Uterus (tissue), 4 donors: ENCODE results near the gene ADRA2B. TPM values are rescaled to one million over a fixed set of nuclear protein-coding genes. Genes with fewer than 3 reads are reported as not detected.

Source experiments
- DNase-seq, 2 donors: peaks; one replicate each; pipeline ENCODE4 v3.0.0-alpha.2; 2019 to 2020
- H3K27ac ChIP-seq, 2 donors: fragments of 200-600 bp; sonication (generic); 1 replicate in 1 of 2; 2 replicates in 1 of 2; pipeline ENCODE4 v1.5.1; 2016 to 2018
- H3K27me3 ChIP-seq, 2 donors: fragments of 200-600 bp; sonication (generic); one replicate each; pipeline ENCODE4 v1.5.1; 2018 to 2019; ENCODE audit warnings: control low read depth in 1 of 2
- H3K36me3 ChIP-seq, 2 donors: fragments of 200-600 bp; sonication (generic); one replicate each; pipeline ENCODE4 v1.5.1; 2019; ENCODE audit warnings: control low read depth in 1 of 2
- H3K4me1 ChIP-seq, 2 donors: fragments of 200-600 bp; sonication (generic); one replicate each; pipeline ENCODE4 v1.5.1; 2018 to 2019; ENCODE audit warnings: control low read depth in 1 of 2
- H3K4me3 ChIP-seq, 2 donors: fragments of 200-600 bp; sonication (generic); 1 replicate in 1 of 2; 2 replicates in 1 of 2; pipeline ENCODE4 v1.5.1; 2018 to 2019; ENCODE audit warnings: mild to moderate bottlenecking in 1 of 2
- H3K9me3 ChIP-seq, 2 donors: fragments of 200-600 bp; sonication (generic); one replicate each; pipeline ENCODE4 v1.5.1; 2019; ENCODE audit warnings: control low read depth in 1 of 2
- POLR2A ChIP-seq, 2 donors: fragments of 450-650 bp; IDR thresholded peaks; one replicate each; pipeline ENCODE4 v1.6.1; 2016; ENCODE audit warnings: antibody characterized with exemption in 2 of 2, mild to moderate bottlenecking in 1 of 2, moderate library complexity in 1 of 2
- intact Hi-C: fragments of 100-400 bp; cut with DNase I; formaldehyde crosslinking; loops from one replicate; pipeline ENCODE4 v1.15.1; 2023; ENCODE audit warnings: low total_unique reads
- total RNA-seq, 4 donors: library from RNA; depleted of rRNA in 3 of 4; stranded (reverse); fragments of >200 nt in 3 of 4; gene quantifications; one replicate each; pipeline versions ENCODE4 v1.1.0 to v1.2.4, GENCODE V29; 2014 to 2023
- TF ChIP-seq, protein P1 (sequence below), 4 experiments: fragments of 200-600 bp in 2 of 4; fragments of 450-650 bp in 2 of 4; sonication (generic) in 2 of 4; IDR thresholded peaks; one replicate each; pipeline ENCODE4 v1.5.1; 2016 to 2019; ENCODE audit warnings: antibody characterized with exemption in 4 of 4, mild to moderate bottlenecking in 2 of 4, moderate library complexity in 1 of 4
- donor health status: DM: yes; HTN: yes; CAD: no.

The ADRA2B gene
- total RNA-seq, 4 donors from 2014 or later = 0.51 to 5.4 (median 2.6) TPM; not detected in 1

DNA sequence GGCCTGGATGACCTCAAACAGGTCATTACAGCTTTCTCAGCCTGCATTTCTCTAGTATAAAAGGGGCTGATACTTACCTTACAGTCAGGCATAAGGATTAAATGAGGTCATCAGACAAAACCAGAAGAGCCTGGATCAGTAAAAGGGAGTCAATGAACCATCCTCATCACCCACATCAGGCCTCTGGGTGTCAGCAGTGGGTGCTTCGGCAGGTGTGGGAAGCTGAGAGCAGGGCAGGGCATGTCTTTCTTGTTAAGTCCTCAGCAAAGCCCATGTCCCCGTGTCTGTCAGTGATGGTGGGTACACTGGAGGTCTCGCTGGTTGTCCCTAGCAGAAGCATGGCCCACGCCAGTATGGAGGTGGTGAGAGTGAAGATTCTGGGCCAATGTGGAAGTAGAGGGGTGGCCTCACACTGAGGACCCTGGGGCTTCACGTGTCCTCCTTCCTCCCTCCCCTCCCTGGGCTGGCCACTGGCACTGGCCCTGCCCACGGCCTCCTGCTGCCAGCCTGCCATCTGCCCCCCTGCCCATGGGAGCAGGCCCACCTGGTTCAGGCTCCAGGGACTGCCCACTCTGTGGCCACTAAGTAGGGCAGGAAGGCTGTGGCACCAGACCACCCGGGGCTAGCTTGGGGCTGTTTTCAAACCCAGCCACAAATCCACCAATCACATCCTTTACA, 4.4 kb downstream of the ADRA2B start:
- Histone ChIP-seq H3K9me3 (no peaks in the 10 kb centered on the region), H3K4me3 (no peak overlapping the region), H3K4me1 (peaks cover 0 to 8% of the 10 kb centered on the region in 2 donors), H3K36me3 (no peaks in the 10 kb centered on the region), H3K27me3 (peaks cover 0 to 12% of the 10 kb centered on the region in 2 donors), H3K27ac (no peak overlapping the region)
- intact Hi-C loops = no loop called here
- DNase-seq = no peak
- TF ChIP-seq, protein P1, sequence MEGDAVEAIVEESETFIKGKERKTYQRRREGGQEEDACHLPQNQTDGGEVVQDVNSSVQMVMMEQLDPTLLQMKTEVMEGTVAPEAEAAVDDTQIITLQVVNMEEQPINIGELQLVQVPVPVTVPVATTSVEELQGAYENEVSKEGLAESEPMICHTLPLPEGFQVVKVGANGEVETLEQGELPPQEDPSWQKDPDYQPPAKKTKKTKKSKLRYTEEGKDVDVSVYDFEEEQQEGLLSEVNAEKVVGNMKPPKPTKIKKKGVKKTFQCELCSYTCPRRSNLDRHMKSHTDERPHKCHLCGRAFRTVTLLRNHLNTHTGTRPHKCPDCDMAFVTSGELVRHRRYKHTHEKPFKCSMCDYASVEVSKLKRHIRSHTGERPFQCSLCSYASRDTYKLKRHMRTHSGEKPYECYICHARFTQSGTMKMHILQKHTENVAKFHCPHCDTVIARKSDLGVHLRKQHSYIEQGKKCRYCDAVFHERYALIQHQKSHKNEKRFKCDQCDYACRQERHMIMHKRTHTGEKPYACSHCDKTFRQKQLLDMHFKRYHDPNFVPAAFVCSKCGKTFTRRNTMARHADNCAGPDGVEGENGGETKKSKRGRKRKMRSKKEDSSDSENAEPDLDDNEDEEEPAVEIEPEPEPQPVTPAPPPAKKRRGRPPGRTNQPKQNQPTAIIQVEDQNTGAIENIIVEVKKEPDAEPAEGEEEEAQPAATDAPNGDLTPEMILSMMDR (IDR thresholded peaks at IDR 0.05) = no peak
- TF ChIP-seq POLR2A (IDR thresholded peaks at IDR 0.05) = no peak

DNA sequence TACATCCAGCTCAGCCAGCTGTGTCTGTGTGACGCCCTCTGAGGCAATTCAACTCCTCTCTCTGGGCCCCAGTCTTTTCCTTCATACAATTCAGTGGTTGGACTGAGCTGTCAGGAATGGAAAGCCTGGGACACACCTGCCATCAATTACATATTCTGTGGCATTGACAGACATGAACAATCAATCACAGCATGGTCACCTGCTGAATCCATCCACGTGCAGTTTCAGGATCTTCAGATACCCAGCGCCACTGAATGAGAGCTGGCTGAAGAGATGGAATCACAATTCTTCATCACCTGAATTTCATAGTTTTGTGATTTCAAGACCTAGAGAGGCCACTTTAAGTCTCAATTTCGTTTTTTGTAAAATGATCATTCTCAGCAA, 5.1 kb downstream of the ADRA2B start:
- no peak for DNase-seq
- no peak overlapping the region for H3K27ac ChIP-seq
- H3K36me3 ChIP-seq = no peaks in the 10 kb centered on the region
- H3K4me3 ChIP-seq = no peak overlapping the region
- no peaks in the 10 kb centered on the region for H3K9me3 ChIP-seq
- H3K4me1 ChIP-seq = peaks cover 0 to 4% of the 10 kb centered on the region in 2 donors
- TF ChIP-seq, protein P1 (IDR thresholded peaks at IDR 0.05) = no peak
- TF ChIP-seq POLR2A (IDR thresholded peaks at IDR 0.05) = no peak
- peaks cover 0 to 6% of the 10 kb centered on the region in 2 donors for H3K27me3 ChIP-seq
- intact Hi-C loops = no loop called here

DNA sequence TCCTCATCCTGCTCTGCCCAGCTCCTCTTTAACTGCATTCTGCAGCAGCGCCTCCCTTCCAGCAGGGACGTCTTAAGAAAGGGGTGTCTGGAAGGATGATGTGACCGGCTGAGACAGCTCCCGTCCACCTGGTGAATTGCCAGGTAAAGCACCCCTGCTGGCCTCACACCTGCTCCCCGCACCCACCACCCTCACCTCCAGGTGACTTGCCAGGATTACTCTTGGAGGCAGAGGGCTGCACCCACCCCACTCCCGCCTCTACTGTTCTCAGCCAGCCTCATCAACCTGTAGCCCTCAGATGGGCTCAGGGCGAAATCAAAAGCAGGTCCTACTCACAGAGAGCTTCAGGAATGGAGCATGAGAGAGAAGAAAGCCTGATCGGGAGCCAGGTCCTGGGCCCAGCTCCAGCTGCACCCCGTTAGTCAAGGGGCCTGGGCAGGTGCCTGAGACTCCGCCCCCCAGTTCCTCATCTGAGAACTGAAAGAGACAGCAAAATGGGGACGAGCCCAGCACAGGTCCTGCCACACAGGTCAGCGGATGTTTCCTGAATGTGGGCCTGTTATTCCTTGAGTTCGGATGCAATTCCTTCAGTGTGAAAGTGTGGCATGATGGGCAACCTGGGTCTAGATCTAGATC, 5.6 kb downstream of the ADRA2B start:
- no peaks in the 10 kb centered on the region for H3K4me1 ChIP-seq
- no peak overlapping the region for H3K27ac ChIP-seq
- peaks cover 0 to 4% of the 10 kb centered on the region in 2 donors for H3K27me3 ChIP-seq
- TF ChIP-seq, protein P1 (IDR thresholded peaks at IDR 0.05) = no peak
- no peak for TF ChIP-seq POLR2A (IDR thresholded peaks at IDR 0.05)
- no peak for DNase-seq
- intact Hi-C loops = no loop called here
- H3K4me3 ChIP-seq = no peak overlapping the region
- no peaks in the 10 kb centered on the region for H3K9me3 ChIP-seq
- no peaks in the 10 kb centered on the region for H3K36me3 ChIP-seq

DNA sequence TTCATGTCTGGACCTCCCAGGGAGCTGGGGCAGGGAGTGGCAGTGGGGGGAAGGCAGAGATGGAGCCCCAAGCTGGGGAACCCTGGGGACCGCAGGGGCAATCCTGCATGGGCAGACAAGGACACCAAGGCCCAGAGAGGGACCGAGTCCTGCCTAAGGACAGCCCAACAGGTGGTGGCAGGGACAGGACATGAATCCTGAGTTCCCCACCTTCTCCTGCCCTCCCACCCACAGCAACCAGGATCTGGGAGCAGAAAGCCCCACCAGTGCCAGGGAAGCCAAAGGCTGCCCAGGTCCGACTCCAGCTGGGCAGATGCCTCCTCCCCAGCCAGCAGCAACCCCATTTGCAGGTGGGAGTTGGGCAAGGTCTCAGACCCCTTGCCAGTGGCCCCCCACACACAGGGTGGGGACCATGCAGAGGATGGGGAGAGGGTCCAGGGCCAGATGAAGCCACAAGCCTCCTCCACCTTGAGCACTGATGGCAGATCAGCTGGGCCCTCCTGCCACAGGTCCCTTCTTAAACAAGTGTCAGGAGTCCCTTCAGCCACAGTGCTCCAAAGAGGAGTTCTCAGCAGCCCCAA, 6.3 kb downstream of the ADRA2B start:
- H3K4me1 ChIP-seq = no peaks in the 10 kb centered on the region
- intact Hi-C loops = no loop called here
- H3K4me3 ChIP-seq = no peak overlapping the region
- H3K36me3 ChIP-seq = no peaks in the 10 kb centered on the region
- peaks cover 0 to 4% of the 10 kb centered on the region in 2 donors for H3K9me3 ChIP-seq
- no peak for DNase-seq
- TF ChIP-seq, protein P1 (IDR thresholded peaks at IDR 0.05) = no peak
- no peak for TF ChIP-seq POLR2A (IDR thresholded peaks at IDR 0.05)
- H3K27ac ChIP-seq = peak overlapping the region in 1 of 2 donors; percentile 41
- no peaks in the 10 kb centered on the region for H3K27me3 ChIP-seq

DNA sequence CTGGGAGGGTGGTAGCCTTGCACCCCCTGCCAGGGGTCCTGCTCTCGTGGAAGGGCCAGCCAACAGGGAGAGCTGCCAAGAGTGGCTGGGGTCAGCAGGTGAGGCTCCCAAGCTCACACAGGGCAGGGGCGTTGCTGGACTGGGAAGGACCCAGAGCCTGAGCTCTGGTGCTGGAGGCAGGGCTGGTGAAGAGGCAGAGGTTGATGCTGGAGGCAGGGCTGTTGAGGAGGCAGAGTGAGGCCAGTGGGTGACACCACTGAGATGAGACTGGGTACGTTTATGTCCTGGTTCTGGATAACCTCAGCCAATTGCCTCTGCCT, 7.0 kb downstream of the ADRA2B start:
- H3K27me3 ChIP-seq = no peaks in the 10 kb centered on the region
- intact Hi-C loops = no loop called here
- peak overlapping the region in 1 of 2 donors; percentile 41 for H3K27ac ChIP-seq
- no peak for DNase-seq
- H3K4me1 ChIP-seq = no peaks in the 10 kb centered on the region
- no peak overlapping the region for H3K4me3 ChIP-seq
- peaks cover 0 to 4% of the 10 kb centered on the region in 2 donors for H3K9me3 ChIP-seq
- H3K36me3 ChIP-seq = no peaks in the 10 kb centered on the region
- no peak for TF ChIP-seq POLR2A (IDR thresholded peaks at IDR 0.05)
- TF ChIP-seq, protein P1 (IDR thresholded peaks at IDR 0.05) = no peak
